Heart right ventricle (tissue), 16 donors: Measurements from ENCODE around the gene ABTB1. TPM values are rescaled to one million over a fixed set of nuclear protein-coding genes. Genes with fewer than 3 reads are reported as not detected.

ENCODE experiments used
- ATAC-seq, 8 donors: fragments of 200-7000 bp; cut with Tn5 transposase; one replicate each; pipeline ENCODE4 v1.9.1; 2020; ENCODE audit warnings: mild to moderate bottlenecking in 8 of 8, moderate library complexity in 8 of 8, moderate number of reproducible peaks in 1 of 8
- DNase-seq, 2 donors: peaks; one replicate each; pipeline ENCODE4 v3.0.0-alpha.2; 2020
- H3K27ac ChIP-seq, 10 donors: fragments of 200-600 bp; sonication (generic) in 2 of 10; one replicate each; pipeline versions ENCODE4 v1.5.0 to v1.8.0; 2020 to 2022; ENCODE audit warnings: mild to moderate bottlenecking in 3 of 10
- H3K27me3 ChIP-seq, 7 donors: fragments of 200-600 bp; one replicate each; pipeline ENCODE4 v1.8.0; 2021 to 2022; ENCODE audit warnings: mild to moderate bottlenecking in 2 of 7
- H3K36me3 ChIP-seq, 9 donors: fragments of 200-600 bp; sonication (generic) in 1 of 9; one replicate each; pipeline versions ENCODE4 v1.5.0 to v1.8.0; 2020 to 2022; ENCODE audit warnings: mild to moderate bottlenecking in 2 of 9
- H3K4me1 ChIP-seq, 9 donors: fragments of 200-600 bp; sonication (generic) in 1 of 9; one replicate each; pipeline versions ENCODE4 v1.5.0 to v1.8.0; 2020 to 2022; ENCODE audit warnings: mild to moderate bottlenecking in 4 of 9
- H3K4me3 ChIP-seq, 10 donors: fragments of 200-600 bp; sonication (generic) in 2 of 10; one replicate each; pipeline versions ENCODE4 v1.5.0 to v1.8.0; 2020 to 2022; ENCODE audit warnings: mild to moderate bottlenecking in 7 of 10, moderate library complexity in 2 of 10
- H3K9me3 ChIP-seq, 11 donors: fragments of 200-600 bp in 10 of 11; sonication (generic) in 2 of 11; one replicate each; pipeline versions ENCODE4 v1.5.0 to v1.8.0; 2013 to 2022; ENCODE audit warnings: mild to moderate bottlenecking in 2 of 11, control low read depth in 1 of 11, moderate library complexity in 1 of 11
- WGBS, 2 donors: extraction: QIAGEN DNeasy Blood & Tissue Kit; methylation state at CpG; one replicate each; pipeline ENCODE4 v1.1.7; 2013; ENCODE audit warnings: inconsistent platforms in 1 of 2; 5-methylcytosine and 5-hydroxymethylcytosine counted together
- intact Hi-C, 10 donors: fragments of 100-400 bp; cut with DNase I; formaldehyde crosslinking; loops; one replicate each; pipeline versions ENCODE4 v1.11.1 to v1.14.2; 2022
- polyA plus RNA-seq, 2 donors: library from polyadenylated mRNA; stranded (reverse); fragments of 200-250 nt; gene quantifications; one replicate each; pipeline ENCODE4 v1.2.3, GENCODE V29; 2013
- total RNA-seq, 10 donors: library from RNA; stranded (reverse); fragmentation: NEBNext Ultra II Directional in 3 of 10; extraction: Animal tissue kit (Norgen Biotek cat#: 25700) in 3 of 10; gene quantifications; one replicate each; pipeline versions ENCODE4 v1.2.1 to v1.2.4, GENCODE V29; 2021 to 2023
- TF ChIP-seq, protein P1 (sequence below), 9 donors: fragments of 200-600 bp; sonication (generic) in 2 of 9; IDR thresholded peaks; one replicate each; pipeline versions ENCODE4 v1.5.0 to v1.8.0; 2021 to 2022; ENCODE audit warnings: antibody characterized with exemption in 9 of 9, mild to moderate bottlenecking in 5 of 9, moderate library complexity in 1 of 9
- donor health status: Arrhythmogenic right ventricular cardiomyopathy.
- donor health status: ischemic (EF 13 %, LVEDD 7.1; RV severe dilation, severe dysfunction).
- donor health status: healthy with polysubstance abuse.
- donor health status: DM: no; HTN: yes; CAD: no.
- donor health status: DM: no; HTN: no; CAD: no.
- donor health status: ischemic (EF 25% LVEDD 6.9; RV normal size, moderate dysfunction).
- donor health status: ischemic (EF 25% LVEDD 5.7; RV mildly dilated, moderate dysfunction).
- donor health status: healthy.
- donor health status: DM: yes; HTN: yes; CAD: no.
- donor health status: Ischemic cardiomyopathy.
- donor health status: ischemic (EF 35%, LVEDD 5.7; RV mildly dilated, moderate dysfunction).
- donor health status: nonischemic (EF 11% LVEDD 7.7; RV severe dilation, severe dysfunction).
- donor health status: DM: yes; HTN: yes; CAD: no.
- donor health status: PGD.
- donor health status: ischemic (EF 29% LVEDD 5.4; RV normal size, mild dysfunction).
- donor health status: nonischemic (EF 23%, LVEDD 6.1; RV moderate dilation, normal function).

ABTB1 gene
- total and polyA plus RNA-seq, 12 donors: 19.6 to 56.3 (median 24.7) TPM

DNA sequence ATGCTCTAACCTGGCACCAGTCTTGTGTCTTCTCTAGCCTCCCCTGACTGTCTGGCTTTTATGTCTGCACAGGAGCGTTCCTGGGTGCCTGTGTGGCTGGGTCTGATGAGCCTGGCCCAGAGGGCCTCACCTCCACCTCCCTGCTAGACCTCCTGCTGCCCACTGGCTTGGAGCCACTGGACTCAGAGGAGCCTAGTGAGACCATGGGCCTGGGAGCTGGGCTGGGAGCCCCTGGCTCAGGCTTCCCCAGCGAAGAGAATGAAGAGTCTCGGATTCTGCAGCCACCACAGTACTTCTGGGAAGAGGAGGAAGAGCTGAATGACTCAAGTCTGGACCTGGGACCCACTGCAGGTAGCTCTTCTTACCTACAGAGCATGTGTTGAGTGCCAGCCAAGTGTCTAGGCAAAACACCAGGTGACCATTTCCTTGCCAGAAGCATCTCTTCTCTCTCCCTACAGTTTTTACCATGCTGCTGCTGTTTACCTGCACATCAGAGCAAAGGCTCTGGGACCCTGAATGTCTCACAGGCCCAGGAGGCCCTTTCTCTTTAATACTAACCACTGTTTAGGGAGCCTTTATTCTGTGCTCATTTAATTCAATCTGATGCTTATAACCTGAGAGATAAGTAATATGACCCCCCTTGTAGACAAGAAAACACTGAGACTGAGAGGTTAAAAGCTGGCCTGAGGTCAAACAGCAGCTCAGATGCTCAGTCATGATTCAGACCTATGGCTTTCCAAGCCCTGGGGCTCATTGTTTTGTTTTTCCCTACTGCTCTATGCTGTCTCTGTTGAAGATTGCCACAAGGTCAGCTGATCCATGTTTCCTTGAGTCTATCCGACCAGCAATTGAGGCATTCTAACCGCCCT lies 33.3 kb upstream of the ABTB1 start:
- Histone ChIP-seq H3K4me3 (no peak overlapping the region), H3K27me3 (peaks cover 0 to 5% (median 0%) of the 10 kb centered on the region in 7 donors), H3K9me3 (no peaks in the 10 kb centered on the region), H3K27ac (no peak overlapping the region), H3K4me1 (no peaks in the 10 kb centered on the region), H3K36me3 (no peaks in the 10 kb centered on the region)
- DNase-seq (no peak), ATAC-seq (no peak)
- WGBS, 2 donors: 88 to 97% methylated on average over 5 of the region's 5 CpGs
- TF ChIP-seq, protein P1, sequence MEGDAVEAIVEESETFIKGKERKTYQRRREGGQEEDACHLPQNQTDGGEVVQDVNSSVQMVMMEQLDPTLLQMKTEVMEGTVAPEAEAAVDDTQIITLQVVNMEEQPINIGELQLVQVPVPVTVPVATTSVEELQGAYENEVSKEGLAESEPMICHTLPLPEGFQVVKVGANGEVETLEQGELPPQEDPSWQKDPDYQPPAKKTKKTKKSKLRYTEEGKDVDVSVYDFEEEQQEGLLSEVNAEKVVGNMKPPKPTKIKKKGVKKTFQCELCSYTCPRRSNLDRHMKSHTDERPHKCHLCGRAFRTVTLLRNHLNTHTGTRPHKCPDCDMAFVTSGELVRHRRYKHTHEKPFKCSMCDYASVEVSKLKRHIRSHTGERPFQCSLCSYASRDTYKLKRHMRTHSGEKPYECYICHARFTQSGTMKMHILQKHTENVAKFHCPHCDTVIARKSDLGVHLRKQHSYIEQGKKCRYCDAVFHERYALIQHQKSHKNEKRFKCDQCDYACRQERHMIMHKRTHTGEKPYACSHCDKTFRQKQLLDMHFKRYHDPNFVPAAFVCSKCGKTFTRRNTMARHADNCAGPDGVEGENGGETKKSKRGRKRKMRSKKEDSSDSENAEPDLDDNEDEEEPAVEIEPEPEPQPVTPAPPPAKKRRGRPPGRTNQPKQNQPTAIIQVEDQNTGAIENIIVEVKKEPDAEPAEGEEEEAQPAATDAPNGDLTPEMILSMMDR (IDR thresholded peaks at IDR 0.05): no peak
- intact Hi-C loops: no loop called here

DNA sequence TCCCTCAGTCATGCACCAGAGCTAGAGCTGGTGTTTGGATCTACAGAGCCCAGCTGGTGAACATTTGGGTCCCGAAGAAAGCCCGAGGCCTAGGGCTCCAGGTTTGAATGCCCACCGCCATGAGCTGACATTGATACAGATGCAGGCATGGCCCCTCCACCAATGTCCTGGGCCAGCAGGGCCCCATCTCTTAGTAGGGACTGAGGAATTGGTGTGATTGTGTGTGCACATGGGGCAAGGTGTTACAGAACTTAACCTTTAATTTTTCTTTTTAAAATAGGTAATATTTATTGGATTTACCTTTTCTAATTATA lies 32.8 kb upstream of the ABTB1 start:
- no peak for DNase-seq
- TF ChIP-seq, protein P1 (IDR thresholded peaks at IDR 0.05): no peak
- WGBS, 2 donors: 94 to 97% methylated on average over 3 of the region's 3 CpGs
- no peaks in the 10 kb centered on the region for H3K36me3 ChIP-seq
- H3K4me3 ChIP-seq: no peak overlapping the region
- no peak overlapping the region for H3K27ac ChIP-seq
- H3K27me3 ChIP-seq: peaks cover 0 to 5% (median 0%) of the 10 kb centered on the region in 7 donors
- ATAC-seq: no peak
- intact Hi-C loops: no loop called here
- H3K4me1 ChIP-seq: no peaks in the 10 kb centered on the region
- no peaks in the 10 kb centered on the region for H3K9me3 ChIP-seq

DNA sequence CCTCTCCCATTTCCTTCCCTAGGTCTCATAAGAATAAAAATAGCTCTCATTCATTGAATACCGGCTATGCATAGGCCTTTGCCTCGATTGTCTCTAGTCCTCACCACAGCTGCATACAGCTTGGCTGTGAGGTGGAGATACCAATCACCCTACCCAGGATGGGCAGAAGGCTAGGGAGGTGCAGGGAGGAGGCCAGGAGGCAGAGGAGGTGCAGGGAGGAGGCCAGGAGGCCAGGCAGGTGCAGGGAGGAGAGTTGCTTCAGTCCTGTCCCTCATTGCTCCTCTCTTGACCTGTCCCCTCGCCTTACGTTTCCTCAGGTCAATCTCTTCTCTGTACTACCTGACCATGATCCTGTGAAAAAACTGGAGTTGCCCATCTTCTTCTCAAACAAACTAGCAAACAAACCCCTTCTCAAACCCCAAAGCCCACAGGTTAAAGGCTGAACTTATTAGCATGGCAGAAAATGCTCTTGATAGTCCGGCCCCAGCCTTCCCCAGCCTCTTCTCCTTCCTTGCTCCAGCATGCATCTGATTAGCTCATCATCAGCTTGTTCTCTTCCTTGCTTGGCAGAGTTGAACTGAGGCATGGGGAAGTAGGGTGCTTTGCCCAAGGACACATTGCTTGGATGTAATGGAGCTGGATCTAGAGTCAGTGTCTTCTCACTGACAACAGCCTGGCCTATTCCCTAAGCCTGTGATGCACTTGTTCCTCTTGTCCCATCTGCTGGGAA lies 27.9 kb upstream of the ABTB1 start:
- Histone ChIP-seq H3K27me3 (no peaks in the 10 kb centered on the region), H3K4me3 (no peak overlapping the region), H3K36me3 (no peaks in the 10 kb centered on the region), H3K4me1 (no peaks in the 10 kb centered on the region), H3K27ac (no peak overlapping the region), H3K9me3 (no peaks in the 10 kb centered on the region)
- ATAC-seq: no peak
- intact Hi-C loops: no loop called here
- WGBS, 2 donors: 72 to 77% methylated on average over 5 of the region's 5 CpGs
- TF ChIP-seq, protein P1 (IDR thresholded peaks at IDR 0.05): no peak
- DNase-seq: no peak

DNA sequence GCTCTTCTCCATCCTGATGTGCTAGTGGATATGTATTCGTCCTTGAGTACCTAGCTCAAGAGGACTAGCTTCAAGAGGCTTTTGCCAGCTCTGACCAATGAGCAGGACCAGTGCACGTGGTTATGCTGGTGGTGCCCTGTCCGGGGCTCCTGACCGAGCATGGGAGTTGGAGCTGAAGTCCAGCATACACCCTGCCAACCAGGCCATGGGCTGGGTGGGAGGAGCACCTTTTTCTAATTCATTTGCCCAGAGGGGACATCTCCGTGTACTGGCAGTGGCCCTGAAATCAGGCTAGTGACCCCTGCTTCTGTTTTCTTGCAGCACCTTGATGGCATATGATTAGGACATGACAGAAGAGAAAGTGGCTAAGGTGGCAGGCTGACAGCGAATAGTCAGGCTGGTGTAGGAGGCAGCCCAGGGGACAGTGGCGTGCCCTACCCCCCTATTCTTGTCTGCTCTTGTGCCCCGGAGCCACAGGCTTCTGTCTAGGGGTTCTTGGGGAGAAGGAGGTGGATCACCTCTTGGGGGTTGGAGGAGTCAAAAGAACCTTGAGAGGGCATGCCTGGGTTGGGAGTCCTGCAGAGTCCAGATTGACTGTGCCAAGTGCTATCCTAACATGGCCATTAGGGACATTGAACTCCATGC lies 27.3 kb upstream of the ABTB1 start:
- Histone ChIP-seq H3K4me1 (no peaks in the 10 kb centered on the region), H3K9me3 (no peaks in the 10 kb centered on the region), H3K27ac (no peak overlapping the region), H3K36me3 (no peaks in the 10 kb centered on the region), H3K27me3 (no peaks in the 10 kb centered on the region), H3K4me3 (no peak overlapping the region)
- intact Hi-C loops: no loop called here
- 94 to 97% methylated on average over 8 of the region's 8 CpGs for WGBS, 2 donors
- ATAC-seq (no peak), DNase-seq (no peak)
- TF ChIP-seq, protein P1 (IDR thresholded peaks at IDR 0.05): no peak
